Effector memory CD8-positive, alpha-beta T cell (primary cell): ENCODE data around the gene COL19A1.
"Not testable (repeated sequence)": the region's sequence is repeated elsewhere in the genome, so short reads cannot be mapped to it uniquely, and the experiment has no call there.

ENCODE experiments used
- ATAC-seq: fragments of 150-1000 bp; cut with Tn5 transposase; replicated peaks from 2 replicates; pipeline ENCODE4 v1.10.0; 2021; ENCODE audit warnings: mild to moderate bottlenecking, moderate library complexity
- DNase-seq, 3 experiments: peaks; one replicate each; pipeline ENCODE4 v3.0.0; 2021
- H3K27ac Mint-ChIP-seq, 2 donors: one replicate each; pipeline ENCODE4 v1.8.0; 2022; ENCODE audit warnings: mild to moderate bottlenecking in 2 of 2, mixed read lengths in 2 of 2, moderate library complexity in 2 of 2
- H3K27me3 Mint-ChIP-seq, 2 donors: one replicate each; pipeline ENCODE4 v1.8.0; 2022; ENCODE audit warnings: mixed read lengths in 2 of 2
- H3K36me3 Mint-ChIP-seq: one replicate; pipeline ENCODE4 v1.8.0; 2022; ENCODE audit warnings: mild to moderate bottlenecking, moderate library complexity, mixed read lengths; ENCODE audit not compliant: insufficient read depth
- H3K4me1 Mint-ChIP-seq, 2 donors: one replicate each; pipeline ENCODE4 v1.8.0; 2022; ENCODE audit warnings: low read depth in 2 of 2, mixed read lengths in 2 of 2
- H3K4me3 Mint-ChIP-seq, 2 donors: one replicate each; pipeline ENCODE4 v1.8.0; 2022; ENCODE audit warnings: mild to moderate bottlenecking in 2 of 2, mixed read lengths in 2 of 2, moderate library complexity in 2 of 2
- H3K9me3 Mint-ChIP-seq, 2 donors: one replicate each; pipeline ENCODE4 v1.8.0; 2022; ENCODE audit warnings: mixed read lengths in 2 of 2

The COL19A1 gene

GRCh38 chr6:69894578-69895347 lies 28.4 kb downstream of the COL19A1 start:
- no peak overlapping the region for H3K4me3 Mint-ChIP-seq

GRCh38 chr6:69895396-69895795 lies 29.0 kb downstream of the COL19A1 start:
- no peak for ATAC-seq
- peaks cover 0 to 9% of the 10 kb centered on the region in 2 donors for H3K27me3 Mint-ChIP-seq

More at GRCh38 chr6:69894578-69895347, 28.4 kb downstream of the COL19A1 start:
- no peak overlapping the region for H3K27ac Mint-ChIP-seq
- H3K4me1 Mint-ChIP-seq = no peaks in the 10 kb centered on the region
- H3K9me3 Mint-ChIP-seq = no peaks in the 10 kb centered on the region
- peaks cover 0 to 9% of the 10 kb centered on the region in 2 donors for H3K27me3 Mint-ChIP-seq
- H3K36me3 Mint-ChIP-seq = no peaks in the 10 kb centered on the region
- no peak for DNase-seq
- ATAC-seq = no peak

GRCh38 chr6:69900869-69901268 lies 34.5 kb downstream of the COL19A1 start:
- DNase-seq = no peak
- Mint-ChIP-seq H3K36me3 (no peaks in the 10 kb centered on the region), H3K27ac (no peak overlapping the region), H3K4me3 (no peak overlapping the region), H3K27me3 (peaks cover 0 to 23% of the 10 kb centered on the region in 2 donors), H3K4me1 (no peaks in the 10 kb centered on the region), H3K9me3 (no peaks in the 10 kb centered on the region)
- ATAC-seq = no peak

More at GRCh38 chr6:69895396-69895795, 29.0 kb downstream of the COL19A1 start:
- H3K4me1 Mint-ChIP-seq = no peaks in the 10 kb centered on the region
- no peaks in the 10 kb centered on the region for H3K36me3 Mint-ChIP-seq
- H3K9me3 Mint-ChIP-seq = no peaks in the 10 kb centered on the region
- H3K4me3 Mint-ChIP-seq = no peak overlapping the region
- no peak overlapping the region for H3K27ac Mint-ChIP-seq
- DNase-seq = no peak

GRCh38 chr6:69901361-69901760 lies 35.0 kb downstream of the COL19A1 start:
- H3K27me3 Mint-ChIP-seq = peaks cover 0 to 23% of the 10 kb centered on the region in 2 donors
- H3K4me1 Mint-ChIP-seq = no peaks in the 10 kb centered on the region
- H3K36me3 Mint-ChIP-seq = no peaks in the 10 kb centered on the region
- no peaks in the 10 kb centered on the region for H3K9me3 Mint-ChIP-seq
- no peak for DNase-seq
- no peak for ATAC-seq
- H3K4me3 Mint-ChIP-seq = no peak overlapping the region
- H3K27ac Mint-ChIP-seq = no peak overlapping the region

GRCh38 chr6:69907981-69908498 lies 41.7 kb downstream of the COL19A1 start:
- DNase-seq = no peak
- H3K9me3 Mint-ChIP-seq = no peaks in the 10 kb centered on the region

GRCh38 chr6:69913361-69913760 lies 47.0 kb downstream of the COL19A1 start:
- ATAC-seq (no peak), DNase-seq (no peak)
- no peaks in the 10 kb centered on the region for H3K9me3 Mint-ChIP-seq
- no peaks in the 10 kb centered on the region for H3K27me3 Mint-ChIP-seq
- no peak overlapping the region for H3K4me3 Mint-ChIP-seq
- H3K27ac Mint-ChIP-seq = no peak overlapping the region
- no peaks in the 10 kb centered on the region for H3K4me1 Mint-ChIP-seq
- no peaks in the 10 kb centered on the region for H3K36me3 Mint-ChIP-seq

More at GRCh38 chr6:69907981-69908498, 41.7 kb downstream of the COL19A1 start:
- ATAC-seq = no peak
- Mint-ChIP-seq H3K4me1 (no peaks in the 10 kb centered on the region), H3K36me3 (no peaks in the 10 kb centered on the region), H3K4me3 (no peak overlapping the region), H3K27me3 (peaks cover 0 to 23% of the 10 kb centered on the region in 2 donors), H3K27ac (no peak overlapping the region)

- no peaks in the 10 kb centered on the region for H3K36me3 Mint-ChIP-seq
- no peak overlapping the region for H3K4me3 Mint-ChIP-seq
- no peaks in the 10 kb centered on the region for H3K9me3 Mint-ChIP-seq
- no peak for ATAC-seq
- H3K27me3 Mint-ChIP-seq = no peaks in the 10 kb centered on the region
- DNase-seq = no peak
- no peak overlapping the region for H3K27ac Mint-ChIP-seq
- H3K4me1 Mint-ChIP-seq = no peaks in the 10 kb centered on the region
Measured at GRCh38 chr6:69914015-69914485, 47.7 kb downstream of the COL19A1 start.

GRCh38 chr6:69915346-69915745 lies 49.0 kb downstream of the COL19A1 start:
- H3K4me1 Mint-ChIP-seq = no peaks in the 10 kb centered on the region
- H3K36me3 Mint-ChIP-seq = no peaks in the 10 kb centered on the region
- DNase-seq (no peak), ATAC-seq (no peak)
- H3K27me3 Mint-ChIP-seq = no peaks in the 10 kb centered on the region
- H3K9me3 Mint-ChIP-seq = no peaks in the 10 kb centered on the region
- H3K4me3 Mint-ChIP-seq = no peak overlapping the region
- no peak overlapping the region for H3K27ac Mint-ChIP-seq

GRCh38 chr6:69917834-69918233 lies 51.5 kb downstream of the COL19A1 start:
- DNase-seq (no peak), ATAC-seq (no peak)
- Mint-ChIP-seq H3K9me3 (no peaks in the 10 kb centered on the region), H3K36me3 (no peaks in the 10 kb centered on the region), H3K4me1 (no peaks in the 10 kb centered on the region), H3K27me3 (no peaks in the 10 kb centered on the region), H3K27ac (no peak overlapping the region), H3K4me3 (no peak overlapping the region)

- no peaks in the 10 kb centered on the region for H3K27me3 Mint-ChIP-seq
- no peaks in the 10 kb centered on the region for H3K36me3 Mint-ChIP-seq
- no peak for ATAC-seq
Measured at GRCh38 chr6:69918813-69919475, 52.6 kb downstream of the COL19A1 start.

GRCh38 chr6:69921066-69921465 lies 54.7 kb downstream of the COL19A1 start:
- not testable (repeated sequence) for ATAC-seq, H3K27me3 Mint-ChIP-seq, H3K4me3 Mint-ChIP-seq, H3K36me3 Mint-ChIP-seq, H3K27ac Mint-ChIP-seq, H3K4me1 Mint-ChIP-seq, DNase-seq, H3K9me3 Mint-ChIP-seq

More at GRCh38 chr6:69918813-69919475, 52.6 kb downstream of the COL19A1 start:
- Mint-ChIP-seq H3K4me3 (no peak overlapping the region), H3K9me3 (no peaks in the 10 kb centered on the region), H3K4me1 (no peaks in the 10 kb centered on the region), H3K27ac (no peak overlapping the region)
- DNase-seq = no peak

GRCh38 chr6:69921611-69922010 lies 55.3 kb downstream of the COL19A1 start:
- H3K4me3 Mint-ChIP-seq, H3K36me3 Mint-ChIP-seq, H3K9me3 Mint-ChIP-seq, DNase-seq, ATAC-seq, H3K27me3 Mint-ChIP-seq, H3K4me1 Mint-ChIP-seq, H3K27ac Mint-ChIP-seq: not testable (repeated sequence)

GRCh38 chr6:69926745-69927144 lies 60.4 kb downstream of the COL19A1 start:
- no peak overlapping the region for H3K27ac Mint-ChIP-seq
- H3K9me3 Mint-ChIP-seq = peaks cover 3 to 9% of the 10 kb centered on the region in 2 donors
- no peaks in the 10 kb centered on the region for H3K4me1 Mint-ChIP-seq
- H3K27me3 Mint-ChIP-seq = peaks cover 0 to 5% of the 10 kb centered on the region in 2 donors
- H3K4me3 Mint-ChIP-seq = no peak overlapping the region
- DNase-seq = no peak
- no peaks in the 10 kb centered on the region for H3K36me3 Mint-ChIP-seq
- ATAC-seq = no peak

GRCh38 chr6:69933239-69933638 lies 66.9 kb downstream of the COL19A1 start:
- no peaks in the 10 kb centered on the region for H3K4me1 Mint-ChIP-seq
- no peaks in the 10 kb centered on the region for H3K9me3 Mint-ChIP-seq
- DNase-seq (no peak), ATAC-seq (no peak)
- no peaks in the 10 kb centered on the region for H3K36me3 Mint-ChIP-seq
- peaks cover 0 to 5% of the 10 kb centered on the region in 2 donors for H3K27me3 Mint-ChIP-seq
- no peak overlapping the region for H3K4me3 Mint-ChIP-seq
- H3K27ac Mint-ChIP-seq = no peak overlapping the region
